GM12874 (cell line): ENCODE results near the gene MCC.

Experiments used
- CTCF ChIP-seq: IDR thresholded peaks from 2 replicates; pipeline ENCODE4 v1.5.1; 2011; ENCODE audit warnings: low read depth, mild to moderate bottlenecking, control low read depth, low read length, moderate library complexity; ENCODE audit not compliant: insufficient read depth

The MCC gene

GRCh38 chr5:113020461-113021273 lies 467.6 kb downstream of the MCC start:
- TF ChIP-seq CTCF: no peak

GRCh38 chr5:113017881-113018635 lies 470.2 kb downstream of the MCC start:
- TF ChIP-seq CTCF: no peak

GRCh38 chr5:113005454-113005853 lies 482.8 kb downstream of the MCC start:
- no peak for TF ChIP-seq CTCF

- TF ChIP-seq CTCF: no peak
Measured at GRCh38 chr5:113003763-113004162, 484.5 kb downstream of the MCC start.

- no peak for TF ChIP-seq CTCF
Measured at GRCh38 chr5:113002423-113002822, 485.8 kb downstream of the MCC start.

GRCh38 chr5:113000466-113000865 lies 487.8 kb downstream of the MCC start:
- no peak for TF ChIP-seq CTCF

- TF ChIP-seq CTCF: no peak
Measured at GRCh38 chr5:112998296-112998695, 490.0 kb downstream of the MCC start.
